LHCN-M2 (cell line): ENCODE measurements around the gene CHD9. TPM values are rescaled to one million over a fixed set of nuclear protein-coding genes. Genes with fewer than 3 reads are reported as not detected.
"Not testable (repeated sequence)": the region's sequence is repeated elsewhere in the genome, so short reads cannot be mapped to it uniquely, and the experiment has no call there.

Source experiments
- DNase-seq: peaks from one replicate; pipeline ENCODE4 v3.0.0-alpha.2; 2012; ENCODE audit warnings: low read depth
- total RNA-seq: library from RNA; depleted of rRNA; stranded (reverse); fragments of >200 nt; gene quantifications from 2 replicates; pipeline ENCODE4 v1.2.3, GENCODE V29; 2014

The CHD9 gene
- total RNA-seq, 1 experiment from 2014 or later: 41.4 TPM

- not testable (repeated sequence) for DNase-seq
Measured at GRCh38 chr16:53075461-53075860, 20.7 kb downstream of the CHD9 start.

GRCh38 chr16:53078247-53078646 is 23.5 kb downstream of the CHD9 start:
- DNase-seq: no peak

- no peak for DNase-seq
Measured at GRCh38 chr16:53078765-53079485, 24.1 kb downstream of the CHD9 start.

- peak; percentile 83 for DNase-seq
Measured at GRCh38 chr16:53080345-53081031, 25.7 kb downstream of the CHD9 start.

- no peak for DNase-seq
Measured at GRCh38 chr16:53081032-53081424, 26.2 kb downstream of the CHD9 start.

- no peak for DNase-seq
Measured at GRCh38 chr16:53081686-53082407, 27.1 kb downstream of the CHD9 start.

GRCh38 chr16:53082509-53082908 is 27.7 kb downstream of the CHD9 start:
- no peak for DNase-seq

- no peak for DNase-seq
Measured at GRCh38 chr16:53083119-53083518, 28.3 kb downstream of the CHD9 start.

- DNase-seq: no peak
Measured at GRCh38 chr16:53084141-53084541, 29.4 kb downstream of the CHD9 start.

GRCh38 chr16:53084746-53085334 is 30.0 kb downstream of the CHD9 start:
- no peak for DNase-seq

GRCh38 chr16:53085369-53085843 is 30.6 kb downstream of the CHD9 start:
- DNase-seq: no peak

GRCh38 chr16:53085931-53086421 is 31.2 kb downstream of the CHD9 start:
- DNase-seq: no peak

GRCh38 chr16:53087101-53087500 is 32.3 kb downstream of the CHD9 start:
- peak; percentile 37 for DNase-seq

GRCh38 chr16:53089434-53090285 is 34.9 kb downstream of the CHD9 start:
- peak; percentile 32 for DNase-seq

- DNase-seq: no peak
Measured at GRCh38 chr16:53090286-53090590, 35.4 kb downstream of the CHD9 start.

- DNase-seq: peak; percentile 99
Measured at GRCh38 chr16:53090591-53091411, 36.0 kb downstream of the CHD9 start.

GRCh38 chr16:53091466-53092211 is 36.8 kb downstream of the CHD9 start:
- DNase-seq: peak; percentile 92

GRCh38 chr16:53092284-53092683 is 37.5 kb downstream of the CHD9 start:
- DNase-seq: no peak

GRCh38 chr16:53093162-53093744 is 38.5 kb downstream of the CHD9 start:
- DNase-seq: no peak
